Astrocyte of the cerebellum (primary cell): ENCODE measurements around the gene TMEM145.
"Not testable (repeated sequence)": the region's sequence is repeated elsewhere in the genome, so short reads cannot be mapped to it uniquely, and the experiment has no call there.

Source experiments
- DNase-seq: peaks from one replicate; pipeline ENCODE4 v3.0.0-alpha.2; 2011; ENCODE audit warnings: low read depth
- H3K4me3 ChIP-seq: 2 replicates; pipeline ENCODE4 v1.5.1; 2011; ENCODE audit warnings: mild to moderate bottlenecking, low read depth, low read length, moderate library complexity
- in situ Hi-C: cut with HindIII; loops from 2 replicates; pipeline ENCODE4 v1.10.0; 2017; ENCODE audit warnings: low sequenced_read_pairs
- TF ChIP-seq, protein P1 (sequence below): IDR thresholded peaks from 2 replicates; pipeline ENCODE4 v1.5.1; 2012; ENCODE audit warnings: low read length, low read depth, moderate library complexity, mild to moderate bottlenecking; ENCODE audit errors: missing control alignments

TMEM145 gene

GRCh38 chr19:42325896-42326771 is 13.0 kb downstream of the TMEM145 start:
- in situ Hi-C loops = no loop called here
- DNase-seq = no peak
- TF ChIP-seq, protein P1, sequence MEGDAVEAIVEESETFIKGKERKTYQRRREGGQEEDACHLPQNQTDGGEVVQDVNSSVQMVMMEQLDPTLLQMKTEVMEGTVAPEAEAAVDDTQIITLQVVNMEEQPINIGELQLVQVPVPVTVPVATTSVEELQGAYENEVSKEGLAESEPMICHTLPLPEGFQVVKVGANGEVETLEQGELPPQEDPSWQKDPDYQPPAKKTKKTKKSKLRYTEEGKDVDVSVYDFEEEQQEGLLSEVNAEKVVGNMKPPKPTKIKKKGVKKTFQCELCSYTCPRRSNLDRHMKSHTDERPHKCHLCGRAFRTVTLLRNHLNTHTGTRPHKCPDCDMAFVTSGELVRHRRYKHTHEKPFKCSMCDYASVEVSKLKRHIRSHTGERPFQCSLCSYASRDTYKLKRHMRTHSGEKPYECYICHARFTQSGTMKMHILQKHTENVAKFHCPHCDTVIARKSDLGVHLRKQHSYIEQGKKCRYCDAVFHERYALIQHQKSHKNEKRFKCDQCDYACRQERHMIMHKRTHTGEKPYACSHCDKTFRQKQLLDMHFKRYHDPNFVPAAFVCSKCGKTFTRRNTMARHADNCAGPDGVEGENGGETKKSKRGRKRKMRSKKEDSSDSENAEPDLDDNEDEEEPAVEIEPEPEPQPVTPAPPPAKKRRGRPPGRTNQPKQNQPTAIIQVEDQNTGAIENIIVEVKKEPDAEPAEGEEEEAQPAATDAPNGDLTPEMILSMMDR = no peak
- peak overlapping the region; percentile 90 for H3K4me3 ChIP-seq

GRCh38 chr19:42326969-42327368 is 13.9 kb downstream of the TMEM145 start:
- DNase-seq = no peak
- TF ChIP-seq, protein P1 = no peak
- in situ Hi-C loops = no loop called here
- H3K4me3 ChIP-seq = no peak overlapping the region

GRCh38 chr19:42327381-42327780 is 14.3 kb downstream of the TMEM145 start:
- TF ChIP-seq, protein P1 = no peak
- in situ Hi-C loops = no loop called here
- H3K4me3 ChIP-seq = no peak overlapping the region
- DNase-seq = no peak

GRCh38 chr19:42328106-42328505 is 15.0 kb downstream of the TMEM145 start:
- no peak for DNase-seq
- in situ Hi-C loops = no loop called here
- H3K4me3 ChIP-seq = no peak overlapping the region
- TF ChIP-seq, protein P1 = no peak

DNA sequence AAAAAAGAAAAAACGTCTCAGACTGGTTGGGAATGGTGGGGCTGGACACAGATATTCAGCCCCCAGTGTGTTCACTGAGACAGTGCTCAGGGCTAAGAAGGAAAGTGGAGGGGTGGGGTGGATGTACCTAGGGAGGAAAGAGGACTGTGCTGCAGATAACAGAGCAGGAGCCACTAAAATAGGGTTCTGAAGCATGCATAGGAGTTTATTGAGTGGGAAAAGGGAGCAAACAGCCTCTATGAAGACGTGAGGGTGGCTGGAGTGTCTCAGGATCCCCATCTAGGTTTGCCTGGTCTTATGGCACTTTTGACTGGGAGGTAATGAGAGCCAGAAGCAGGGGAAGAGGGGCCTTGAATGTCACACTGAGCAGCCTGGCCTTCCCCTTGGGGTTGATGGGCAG is 15.7 kb downstream of the TMEM145 start:
- in situ Hi-C loops = no loop called here
- no peak for DNase-seq
- no peak overlapping the region for H3K4me3 ChIP-seq
- TF ChIP-seq, protein P1 = no peak

GRCh38 chr19:42330241-42330711 is 17.2 kb downstream of the TMEM145 start:
- TF ChIP-seq, protein P1 = no peak
- DNase-seq = no peak
- in situ Hi-C loops = no loop called here
- no peak overlapping the region for H3K4me3 ChIP-seq

GRCh38 chr19:42331333-42331732 is 18.2 kb downstream of the TMEM145 start:
- H3K4me3 ChIP-seq, DNase-seq, in situ Hi-C loops: not testable (repeated sequence)
